Fibroblast of lung (primary cell): ENCODE measurements around the gene PDAP1.

Experiments
- EZH2 ChIP-seq: IDR thresholded peaks from 2 replicates; pipeline ENCODE4 v1.5.1; 2012; ENCODE audit warnings: low read length, control low read depth, mild to moderate bottlenecking; ENCODE audit errors: missing control alignments
- TF ChIP-seq, protein P1 (sequence below), 2 donors: IDR thresholded peaks in 1 of 2; conservative IDR thresholded peaks in 1 of 2; 1 replicate in 1 of 2; 2 replicates in 1 of 2; pipeline ENCODE4 v1.5.1; 2011 to 2012; ENCODE audit warnings: low read length in 2 of 2, control low read depth in 1 of 2, inconsistent platforms in 1 of 2, low read depth in 1 of 2, mild to moderate bottlenecking in 1 of 2

DNA sequence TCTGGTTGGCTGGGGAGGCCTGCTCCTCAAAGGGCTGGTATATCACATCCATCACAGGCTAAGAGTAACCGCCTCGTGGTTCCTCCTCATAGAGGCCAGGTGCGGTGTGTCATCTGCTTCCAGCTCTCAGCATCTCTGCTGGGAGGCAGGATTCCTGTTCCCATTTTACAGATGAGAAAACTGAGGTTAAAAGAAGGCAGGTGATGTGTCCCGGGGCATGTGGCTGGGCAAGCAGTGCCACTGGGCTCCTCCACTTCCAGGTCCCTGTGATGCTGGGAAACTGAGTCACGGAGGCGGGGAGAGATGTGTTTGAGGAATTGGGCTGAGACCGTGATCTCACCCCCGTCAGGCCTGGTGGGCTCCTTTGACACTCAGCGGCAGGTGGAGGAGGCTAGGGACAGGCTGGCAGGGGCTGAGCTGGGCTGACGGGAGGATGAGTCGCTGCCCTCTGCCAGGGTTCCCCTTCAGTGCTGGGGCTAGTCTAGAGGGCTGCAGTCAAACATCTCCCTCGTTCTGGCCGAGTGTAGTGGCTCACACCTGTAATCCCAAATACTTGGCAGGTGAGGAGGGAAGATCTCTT is 24.5 kb downstream of the PDAP1 start:
- TF ChIP-seq EZH2, result no peak
- TF ChIP-seq, protein P1, sequence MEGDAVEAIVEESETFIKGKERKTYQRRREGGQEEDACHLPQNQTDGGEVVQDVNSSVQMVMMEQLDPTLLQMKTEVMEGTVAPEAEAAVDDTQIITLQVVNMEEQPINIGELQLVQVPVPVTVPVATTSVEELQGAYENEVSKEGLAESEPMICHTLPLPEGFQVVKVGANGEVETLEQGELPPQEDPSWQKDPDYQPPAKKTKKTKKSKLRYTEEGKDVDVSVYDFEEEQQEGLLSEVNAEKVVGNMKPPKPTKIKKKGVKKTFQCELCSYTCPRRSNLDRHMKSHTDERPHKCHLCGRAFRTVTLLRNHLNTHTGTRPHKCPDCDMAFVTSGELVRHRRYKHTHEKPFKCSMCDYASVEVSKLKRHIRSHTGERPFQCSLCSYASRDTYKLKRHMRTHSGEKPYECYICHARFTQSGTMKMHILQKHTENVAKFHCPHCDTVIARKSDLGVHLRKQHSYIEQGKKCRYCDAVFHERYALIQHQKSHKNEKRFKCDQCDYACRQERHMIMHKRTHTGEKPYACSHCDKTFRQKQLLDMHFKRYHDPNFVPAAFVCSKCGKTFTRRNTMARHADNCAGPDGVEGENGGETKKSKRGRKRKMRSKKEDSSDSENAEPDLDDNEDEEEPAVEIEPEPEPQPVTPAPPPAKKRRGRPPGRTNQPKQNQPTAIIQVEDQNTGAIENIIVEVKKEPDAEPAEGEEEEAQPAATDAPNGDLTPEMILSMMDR (conservative IDR thresholded peaks at IDR 0.05 in 1 of 2, IDR thresholded peaks at IDR 0.05 in 1 of 2; ENCODE audit: low read depth in 1 of 2, low read length in 2 of 2), result no peak
